Astrocyte (in vitro differentiated cells and primary cell): Measurements from ENCODE around the gene MYL6.

Experiments
- EZH2 ChIP-seq: IDR thresholded peaks from 2 replicates; pipeline ENCODE4 v1.6.1; 2012; ENCODE audit warnings: mild to moderate bottlenecking, low read length, inconsistent platforms; ENCODE audit not compliant: insufficient read depth
- TF ChIP-seq, protein P1 (sequence below): IDR thresholded peaks from 2 replicates; pipeline ENCODE4 v1.5.1; 2011; ENCODE audit warnings: low read depth, mild to moderate bottlenecking, inconsistent platforms, low read length, moderate library complexity; ENCODE audit not compliant: insufficient read depth

- TF ChIP-seq, protein P1, sequence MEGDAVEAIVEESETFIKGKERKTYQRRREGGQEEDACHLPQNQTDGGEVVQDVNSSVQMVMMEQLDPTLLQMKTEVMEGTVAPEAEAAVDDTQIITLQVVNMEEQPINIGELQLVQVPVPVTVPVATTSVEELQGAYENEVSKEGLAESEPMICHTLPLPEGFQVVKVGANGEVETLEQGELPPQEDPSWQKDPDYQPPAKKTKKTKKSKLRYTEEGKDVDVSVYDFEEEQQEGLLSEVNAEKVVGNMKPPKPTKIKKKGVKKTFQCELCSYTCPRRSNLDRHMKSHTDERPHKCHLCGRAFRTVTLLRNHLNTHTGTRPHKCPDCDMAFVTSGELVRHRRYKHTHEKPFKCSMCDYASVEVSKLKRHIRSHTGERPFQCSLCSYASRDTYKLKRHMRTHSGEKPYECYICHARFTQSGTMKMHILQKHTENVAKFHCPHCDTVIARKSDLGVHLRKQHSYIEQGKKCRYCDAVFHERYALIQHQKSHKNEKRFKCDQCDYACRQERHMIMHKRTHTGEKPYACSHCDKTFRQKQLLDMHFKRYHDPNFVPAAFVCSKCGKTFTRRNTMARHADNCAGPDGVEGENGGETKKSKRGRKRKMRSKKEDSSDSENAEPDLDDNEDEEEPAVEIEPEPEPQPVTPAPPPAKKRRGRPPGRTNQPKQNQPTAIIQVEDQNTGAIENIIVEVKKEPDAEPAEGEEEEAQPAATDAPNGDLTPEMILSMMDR, result no peak
- TF ChIP-seq EZH2, result no peak
These were observed 30.6 kb downstream of the MYL6 start for GRCh38 chr12:56188778-56189098.
